ENCODE data around the gene CFDP1. TPM values are rescaled to one million over a fixed set of nuclear protein-coding genes. Genes with fewer than 3 reads are reported as not detected.

The CFDP1 gene
- polyA plus RNA-seq, 4 donors, result 149 to 200 (median 170) TPM

- DNase-seq (ENCODE audit: low read depth in 4 of 4, low spot score in 3 of 4), result no peak
Measured at GRCh38 chr16:75326333-75326732, 107.0 kb downstream of the CFDP1 start.

DNA sequence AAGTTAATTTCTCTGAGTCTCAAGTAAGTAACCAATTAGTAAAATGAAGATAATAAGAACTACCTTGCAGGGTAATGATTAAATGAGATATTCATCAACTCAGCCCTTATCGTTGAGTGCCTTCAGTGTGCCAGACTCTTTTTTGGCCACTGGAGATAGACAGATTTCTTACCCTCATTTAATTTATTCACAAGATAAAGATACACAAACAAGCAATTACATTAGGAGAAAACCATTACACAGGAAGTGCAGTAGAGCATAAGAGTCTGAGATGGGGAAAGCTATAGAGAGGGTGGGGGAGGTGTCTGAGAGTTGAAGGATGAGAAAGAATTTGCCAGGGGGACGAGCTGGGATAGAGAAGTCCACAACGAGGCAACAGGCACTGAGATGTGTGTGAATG, 109.4 kb downstream of the CFDP1 start:
- no peak for DNase-seq (ENCODE audit: low read depth in 4 of 4, low spot score in 3 of 4)

DNA sequence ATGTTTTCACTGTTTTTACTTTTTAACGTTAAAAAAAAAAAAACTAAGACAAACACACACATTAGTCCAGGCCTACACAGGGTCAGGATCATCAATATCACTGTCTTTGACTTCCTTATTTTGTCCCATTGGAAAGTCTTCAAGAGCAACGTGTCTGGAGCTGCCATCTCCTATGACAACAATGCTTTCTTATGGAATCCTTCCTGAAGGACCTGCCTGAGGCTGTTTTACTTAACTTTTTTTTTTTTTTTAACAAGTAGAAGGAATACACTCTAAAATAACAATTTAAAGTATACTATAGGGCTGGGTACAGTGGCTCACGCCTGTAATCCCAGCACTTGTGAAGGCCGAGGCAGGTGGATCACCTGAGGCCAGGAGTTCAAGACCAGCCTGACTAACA, 110.1 kb downstream of the CFDP1 start:
- no peak for DNase-seq (ENCODE audit: low read depth in 4 of 4, low spot score in 3 of 4)

- DNase-seq (ENCODE audit: low read depth in 4 of 4, low spot score in 3 of 4), result no peak
Measured at GRCh38 chr16:75322740-75323139, 110.6 kb downstream of the CFDP1 start.

GRCh38 chr16:75320435-75320834, 112.9 kb downstream of the CFDP1 start:
- DNase-seq (ENCODE audit: low read depth in 4 of 4, low spot score in 3 of 4), result no peak

DNA sequence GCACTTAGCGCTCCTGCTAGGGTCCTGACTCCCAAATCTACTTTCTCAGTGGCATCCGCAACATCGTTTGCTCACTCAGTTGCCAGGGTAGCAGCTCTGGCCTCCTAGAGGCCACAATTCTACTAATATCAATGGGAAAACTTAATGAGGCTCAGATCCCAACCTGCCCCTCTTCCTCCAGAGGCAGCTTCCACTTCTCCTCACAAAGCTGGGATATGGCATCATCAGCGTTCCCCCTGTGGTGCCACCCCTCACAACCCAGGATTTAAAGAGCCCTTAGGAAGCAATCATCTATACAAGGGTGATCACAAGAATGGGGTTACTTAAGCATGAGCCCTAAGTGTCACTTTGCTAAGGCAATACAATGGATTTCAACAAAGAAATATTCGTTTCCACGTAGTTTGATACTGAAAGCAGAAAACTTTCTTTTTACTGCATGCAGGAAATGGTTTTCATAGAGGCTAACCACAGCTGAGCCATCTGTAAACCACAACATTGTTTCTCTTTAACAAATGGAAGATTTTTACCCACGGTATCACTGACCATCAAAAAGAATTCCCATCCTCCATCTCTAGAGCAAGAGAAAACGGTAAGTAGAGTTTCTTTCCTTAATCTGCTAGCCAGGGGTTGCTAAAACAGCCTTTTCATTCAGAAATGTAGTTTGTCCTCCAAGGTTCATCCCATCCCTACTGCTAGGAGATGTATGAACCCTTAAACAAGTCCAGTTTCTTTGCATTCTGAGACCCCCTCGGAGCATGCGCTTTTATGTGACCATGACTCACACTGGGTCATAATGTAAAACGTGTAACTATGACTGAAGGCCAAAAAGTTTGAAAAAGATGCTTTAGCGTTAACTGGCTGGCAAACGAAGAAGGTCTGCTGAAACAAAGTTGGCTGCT, 113.5 kb downstream of the CFDP1 start:
- DNase-seq (ENCODE audit: low read depth in 4 of 4, low spot score in 3 of 4), result no peak

DNA sequence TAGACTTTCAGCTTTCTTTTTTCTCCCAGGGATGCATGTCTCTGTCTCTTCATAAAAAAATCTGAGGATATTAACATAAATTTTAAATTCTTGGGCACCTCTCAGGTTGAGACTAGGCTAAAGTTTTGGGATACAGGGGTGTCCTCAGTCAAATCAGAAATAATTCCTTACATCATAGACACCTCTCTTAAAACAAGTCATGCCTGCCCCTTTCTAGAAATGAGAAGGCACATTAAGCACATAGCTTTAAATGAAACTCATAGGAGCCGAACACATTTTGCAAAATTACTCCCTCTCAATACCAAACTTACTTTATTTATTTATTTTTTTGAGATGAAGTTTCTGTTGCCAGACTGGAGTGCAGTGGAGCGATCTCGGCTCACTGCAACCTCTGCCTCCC, 114.6 kb downstream of the CFDP1 start:
- no peak for DNase-seq (ENCODE audit: low read depth in 4 of 4, low spot score in 3 of 4)

DNA sequence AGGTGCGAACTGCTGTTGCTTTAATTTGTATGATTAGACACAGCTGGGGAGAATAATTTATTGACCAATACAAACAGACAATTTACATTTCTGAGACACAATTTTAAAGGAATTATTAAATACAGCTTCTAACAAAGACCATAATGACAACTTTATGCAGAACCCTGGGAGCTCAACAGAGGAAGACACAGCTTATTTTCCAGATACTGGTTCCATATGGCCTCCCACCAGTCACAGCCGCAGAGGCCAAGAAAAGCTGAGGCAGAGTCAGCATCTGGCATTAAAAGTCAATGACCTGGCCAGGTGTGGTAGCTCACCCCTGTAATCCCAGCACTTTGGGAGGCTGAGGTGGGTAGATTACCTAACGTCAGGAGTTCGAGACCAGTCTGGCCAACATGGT, 115.8 kb downstream of the CFDP1 start:
- no peak for DNase-seq (ENCODE audit: low read depth in 4 of 4, low spot score in 3 of 4)

- DNase-seq (ENCODE audit: low read depth in 4 of 4, low spot score in 3 of 4), result peak; percentile 22 to 56 (median 46)
Measured at GRCh38 chr16:75317101-75317522, 116.2 kb downstream of the CFDP1 start.

DNA sequence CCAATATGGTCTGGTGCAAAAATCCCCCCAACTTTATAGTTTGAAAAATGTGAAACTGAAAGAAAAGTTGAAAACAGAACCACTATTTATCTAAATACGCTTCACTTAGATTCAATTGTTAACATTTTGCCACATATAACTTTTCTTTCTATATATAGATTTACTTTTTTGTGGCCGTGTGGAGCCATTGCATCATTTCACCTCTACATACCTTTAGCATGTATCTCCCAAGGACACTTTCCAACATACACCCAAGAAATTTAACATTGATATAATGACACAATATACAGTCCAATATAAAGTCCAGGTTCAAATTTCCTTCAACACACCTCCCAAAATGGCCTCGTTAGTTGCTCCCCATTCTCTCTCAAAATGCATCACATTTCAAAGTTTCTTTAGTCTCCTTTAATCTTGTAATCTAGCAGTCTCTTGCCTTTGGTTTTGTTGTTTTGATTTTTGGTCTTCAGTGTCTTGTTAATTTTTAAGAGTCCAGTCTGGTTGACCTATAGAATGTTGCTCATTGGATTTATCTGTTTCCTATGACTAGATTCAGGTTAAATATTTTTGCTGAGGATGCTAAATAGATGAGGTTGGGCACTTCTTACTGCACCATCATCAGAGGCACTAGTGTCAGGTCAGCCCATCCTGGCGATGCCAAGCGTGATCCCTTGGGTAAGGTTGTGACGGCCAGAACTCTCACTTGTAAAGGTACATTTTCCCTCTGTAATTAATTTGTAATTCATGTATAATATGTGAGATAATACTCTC, 117.6 kb downstream of the CFDP1 start:
- DNase-seq (ENCODE audit: low read depth in 4 of 4, low spot score in 3 of 4), result no peak

GRCh38 chr16:75312875-75313274, 120.4 kb downstream of the CFDP1 start:
- DNase-seq (ENCODE audit: low read depth in 4 of 4, low spot score in 3 of 4), result no peak

- no peak for DNase-seq (ENCODE audit: low read depth in 4 of 4, low spot score in 3 of 4)
Measured at GRCh38 chr16:75311383-75311938, 121.8 kb downstream of the CFDP1 start.

- DNase-seq (ENCODE audit: low read depth in 4 of 4, low spot score in 3 of 4), result no peak
Measured at GRCh38 chr16:75310541-75310940, 122.8 kb downstream of the CFDP1 start.

GRCh38 chr16:75309899-75310430, 123.3 kb downstream of the CFDP1 start:
- DNase-seq (ENCODE audit: low read depth in 4 of 4, low spot score in 3 of 4), result no peak

GRCh38 chr16:75309156-75309555, 124.1 kb downstream of the CFDP1 start:
- DNase-seq (ENCODE audit: low read depth in 4 of 4, low spot score in 3 of 4), result no peak

- no peak for DNase-seq (ENCODE audit: low read depth in 4 of 4, low spot score in 3 of 4)
Measured at GRCh38 chr16:75308011-75308410, 125.3 kb downstream of the CFDP1 start.

DNA sequence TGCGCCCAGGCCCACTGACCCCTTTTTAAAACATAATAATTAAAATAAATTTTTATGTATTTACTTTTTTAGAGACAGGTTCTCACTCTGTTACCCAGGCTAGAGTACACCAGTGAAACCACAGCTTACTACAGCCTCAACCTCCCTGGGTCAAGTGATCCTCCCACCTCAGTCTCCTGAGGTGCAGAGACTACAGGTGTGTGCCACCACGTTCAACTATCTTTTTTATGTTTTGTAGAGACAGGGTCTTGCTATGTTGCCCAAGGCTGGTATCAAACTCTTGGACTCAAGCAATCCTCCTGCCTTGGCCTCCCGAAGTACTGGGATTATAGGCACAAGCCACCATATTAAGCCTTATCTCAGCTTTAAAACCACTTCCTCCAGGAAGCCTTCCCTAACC, 125.8 kb downstream of the CFDP1 start:
- DNase-seq (ENCODE audit: low read depth in 4 of 4, low spot score in 3 of 4), result no peak

DNA sequence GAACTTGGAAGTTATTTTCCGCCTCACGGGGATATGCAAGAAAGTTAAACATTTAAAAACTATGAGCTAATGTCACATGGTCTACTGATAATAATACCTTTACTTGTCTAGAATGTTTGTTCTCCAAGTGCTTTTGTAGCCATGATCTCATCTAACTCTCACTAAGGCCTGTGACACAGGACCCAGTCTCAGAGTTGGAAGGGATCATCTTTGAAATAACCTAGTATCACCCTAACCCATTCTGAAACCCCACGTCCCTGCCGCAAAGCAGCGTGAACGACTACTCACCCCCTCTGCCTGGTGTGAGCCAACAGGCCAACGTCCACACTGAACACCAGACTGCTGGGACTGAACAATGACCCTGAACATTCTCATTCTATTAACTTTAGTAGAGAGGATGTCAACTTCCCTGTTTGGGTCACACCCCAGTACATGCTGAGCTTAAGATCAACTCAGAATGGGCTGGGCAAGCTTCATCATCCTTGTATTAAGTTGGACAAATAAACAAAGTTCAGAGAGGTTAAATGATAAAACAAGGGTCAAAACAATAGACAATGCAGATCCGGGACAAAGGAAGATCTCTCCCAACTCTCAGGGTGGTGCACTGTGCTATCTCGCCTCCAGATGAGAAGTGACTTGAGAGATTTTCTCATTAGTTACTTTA, 127.1 kb downstream of the CFDP1 start:
- no peak for DNase-seq (ENCODE audit: low read depth in 4 of 4, low spot score in 3 of 4)

DNA sequence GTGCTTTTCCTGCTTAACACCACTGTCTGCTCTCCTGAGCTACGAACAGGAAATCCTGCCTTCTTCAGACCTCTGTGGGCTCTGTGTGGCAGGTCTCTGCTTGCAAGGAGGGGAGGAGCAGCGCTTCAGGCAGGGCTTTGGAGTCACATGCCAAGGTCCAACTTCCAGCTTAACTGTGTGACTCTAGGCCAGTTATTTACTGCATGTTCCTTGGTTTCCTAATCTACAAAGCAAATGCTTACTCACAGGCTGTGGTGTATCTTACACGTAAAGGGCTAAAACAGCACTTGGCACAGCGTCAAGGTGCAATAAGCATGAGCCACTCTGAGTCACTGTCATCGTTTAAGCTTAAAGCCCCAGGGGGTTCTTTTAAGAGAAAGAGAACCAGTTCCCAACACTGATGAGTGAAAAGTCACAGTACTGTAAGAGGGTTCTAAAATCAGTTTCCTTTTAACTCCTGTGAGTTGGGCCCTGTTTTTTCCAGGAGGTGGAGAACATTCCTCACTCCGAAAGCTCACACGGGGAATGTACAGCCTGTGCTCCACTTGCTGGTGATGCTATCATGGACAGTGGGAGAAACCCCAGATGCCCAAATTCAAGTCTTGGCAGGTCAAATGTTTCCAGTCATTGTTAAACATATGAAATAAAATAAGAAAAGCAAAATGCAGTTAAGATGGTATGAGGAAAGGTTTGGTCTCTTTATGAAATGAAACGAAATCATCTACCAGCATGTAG, 127.8 kb downstream of the CFDP1 start:
- peak in 3 of 4 donors; percentile 26 to 46 (median 27) for DNase-seq (ENCODE audit: low read depth in 4 of 4, low spot score in 3 of 4)
